LoVo (cell line): Measurements from ENCODE around the gene LETM1.
A peak's percentile ranks its signal among the peaks of the same experiment; 100 is the strongest.

ENCODE experiments used
- DNase-seq: peaks from one replicate; pipeline ENCODE4 v3.0.0-alpha.2; 2016; ENCODE audit warnings: low spot score

The LETM1 gene

GRCh38 chr4:1806596-1807331 lies 49.2 kb downstream of the LETM1 start:
- no peak for DNase-seq

- no peak for DNase-seq
These were observed 49.8 kb downstream of the LETM1 start for GRCh38 chr4:1806223-1806564.

GRCh38 chr4:1805493-1806222 lies 50.3 kb downstream of the LETM1 start:
- no peak for DNase-seq

GRCh38 chr4:1804638-1805492 lies 51.1 kb downstream of the LETM1 start:
- no peak for DNase-seq

GRCh38 chr4:1803523-1804423 lies 52.2 kb downstream of the LETM1 start:
- no peak for DNase-seq

GRCh38 chr4:1802720-1803522 lies 53.0 kb downstream of the LETM1 start:
- no peak for DNase-seq

GRCh38 chr4:1802151-1802715 lies 53.7 kb downstream of the LETM1 start:
- DNase-seq, result no peak

- DNase-seq, result no peak
These were observed 54.5 kb downstream of the LETM1 start for GRCh38 chr4:1801286-1801958.

GRCh38 chr4:1800805-1801204 lies 55.2 kb downstream of the LETM1 start:
- DNase-seq, result no peak

- DNase-seq, result no peak
These were observed 56.3 kb downstream of the LETM1 start for GRCh38 chr4:1799387-1800375.

GRCh38 chr4:1798580-1799386 lies 57.2 kb downstream of the LETM1 start:
- no peak for DNase-seq

GRCh38 chr4:1797861-1798579 lies 57.9 kb downstream of the LETM1 start:
- no peak for DNase-seq

GRCh38 chr4:1797298-1797860 lies 58.6 kb downstream of the LETM1 start:
- no peak for DNase-seq

- DNase-seq, result no peak
These were observed 59.3 kb downstream of the LETM1 start for GRCh38 chr4:1796486-1797204.

- DNase-seq, result peak; percentile 2
These were observed 60.4 kb downstream of the LETM1 start for GRCh38 chr4:1795299-1796195.
